Activated CD4-positive, alpha-beta T cell treated with anti-CD3 and anti-CD28 coated beads, Interleukin-2, amount 50 U/mL, for 16 hours (primary cell): Measurements from ENCODE around the gene PELI1.

Experiments
- DNase-seq: peaks from one replicate; pipeline ENCODE4 v3.0.0-alpha.2; 2020

The PELI1 gene

DNA sequence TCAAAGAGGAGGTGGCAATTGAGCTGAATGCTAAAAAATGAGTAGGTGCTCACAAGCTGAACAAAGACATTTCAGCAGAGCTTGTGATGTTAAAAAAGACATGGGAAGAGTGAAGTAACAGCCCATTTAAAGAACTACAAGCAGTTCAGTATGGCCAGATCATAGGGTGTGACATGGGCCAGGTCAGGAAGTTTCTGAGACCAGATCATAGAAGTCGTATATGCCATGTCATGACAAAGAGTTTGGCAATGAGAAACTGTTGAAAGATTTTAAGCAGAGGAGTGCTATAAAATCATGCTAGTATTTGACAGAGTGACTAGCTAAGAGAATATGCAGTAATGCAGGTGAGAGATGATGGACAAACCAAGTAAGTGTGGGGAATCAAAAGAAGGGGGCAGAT lies 7.3 kb upstream of the PELI1 start:
- DNase-seq, result no peak

DNA sequence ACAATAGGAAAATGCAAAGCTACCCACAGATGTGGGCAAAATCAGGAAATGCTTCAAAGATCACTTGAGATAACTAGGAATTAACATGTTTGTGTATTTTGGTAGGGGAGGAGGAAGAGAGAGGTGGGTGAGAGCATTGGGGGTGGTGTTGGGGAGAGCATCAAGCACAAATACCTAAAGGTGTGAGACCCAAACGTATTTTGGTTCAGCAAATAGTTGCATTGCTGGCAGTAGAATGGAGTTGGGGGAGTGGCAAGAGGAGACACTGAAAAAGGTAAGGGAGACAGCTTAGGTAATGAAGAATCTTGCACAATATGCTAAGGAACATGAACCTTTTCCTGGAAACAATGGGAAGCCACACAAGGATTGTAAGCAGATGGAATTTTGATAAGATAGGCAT lies 1.5 kb upstream of the PELI1 start:
- DNase-seq, result no peak

DNA sequence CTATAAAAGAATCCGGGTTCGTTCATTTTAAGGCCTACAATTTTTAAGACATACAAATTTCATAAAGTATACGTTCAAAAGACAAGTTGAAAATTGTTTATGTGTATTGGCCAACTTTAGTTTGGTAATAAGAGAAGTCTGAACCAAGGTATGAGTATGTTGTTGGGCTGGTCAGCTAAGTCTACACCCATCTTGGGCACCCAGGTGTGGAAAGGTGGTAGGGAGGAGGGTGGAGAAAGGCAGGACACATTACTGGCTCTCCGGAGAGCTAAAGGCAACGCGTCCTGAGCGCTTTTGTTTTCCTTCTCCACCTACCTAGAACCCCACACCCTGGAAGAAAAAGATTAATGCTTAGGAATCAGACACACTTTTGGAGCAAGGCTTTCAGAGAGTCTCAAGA lies 899 bp upstream of the PELI1 start:
- DNase-seq, result no peak

DNA sequence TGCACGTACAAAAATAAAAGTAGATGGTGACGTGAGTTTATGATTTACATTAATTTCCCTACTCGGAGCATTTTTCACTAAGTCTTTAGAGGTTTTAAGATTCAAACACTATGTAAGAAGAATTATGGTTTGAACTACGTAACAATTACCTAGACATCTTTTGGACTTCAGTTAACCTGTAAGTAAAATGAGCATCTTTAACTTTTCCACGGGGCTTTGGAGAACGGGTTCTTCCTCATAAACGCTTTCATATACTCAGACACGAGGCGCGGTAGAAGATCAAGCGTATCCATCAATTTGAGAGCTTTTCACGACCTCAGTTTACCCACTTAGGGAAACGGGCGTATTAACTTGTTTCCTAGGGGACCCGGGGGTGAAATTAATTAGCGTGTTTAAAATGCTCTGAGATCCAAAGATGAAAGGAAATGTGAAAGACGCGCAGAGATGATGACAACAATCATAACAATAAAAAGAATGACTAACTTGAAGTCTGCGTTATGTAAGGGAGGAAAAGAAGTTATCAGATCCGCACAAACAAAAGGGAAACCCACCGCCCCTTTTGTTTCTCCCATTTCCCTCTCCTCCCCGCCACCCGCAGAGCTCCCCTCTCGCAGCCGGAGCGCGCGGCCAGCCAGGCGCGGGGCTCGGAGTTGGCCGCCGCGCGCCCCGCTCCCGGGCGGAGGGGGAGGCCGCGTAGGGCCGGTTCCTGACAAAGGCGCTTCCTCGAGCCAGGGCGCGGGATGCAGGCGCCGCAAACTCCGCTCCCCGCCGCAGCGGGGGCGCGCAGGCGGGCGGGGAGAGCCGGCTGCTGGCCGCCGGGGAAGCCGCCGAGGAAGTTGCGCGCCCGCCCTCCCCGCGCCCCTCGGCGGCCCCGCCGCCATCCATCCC lies 807 bp downstream of the PELI1 start:
- DNase-seq, result peak; percentile 47

DNA sequence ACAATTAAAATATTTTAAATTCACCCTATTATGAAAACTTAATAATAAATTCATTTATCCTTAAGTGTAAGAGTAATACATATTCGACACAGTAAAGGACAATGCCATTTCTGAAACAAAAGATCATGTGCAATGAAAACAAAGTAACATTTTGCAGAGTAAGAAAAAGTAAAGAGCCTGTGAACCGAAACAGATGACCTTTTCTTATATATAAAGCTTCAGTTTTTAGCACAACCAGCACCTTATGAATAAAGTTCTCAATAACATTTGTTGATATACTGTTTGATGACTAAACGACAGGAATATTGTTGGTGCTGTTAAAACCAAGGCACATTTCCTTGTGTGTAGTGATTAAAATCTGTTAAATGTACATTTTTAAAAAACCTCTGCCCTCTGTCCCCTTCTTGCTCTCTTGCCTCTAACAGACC lies 1.5 kb downstream of the PELI1 start:
- peak; percentile 25 for DNase-seq

DNA sequence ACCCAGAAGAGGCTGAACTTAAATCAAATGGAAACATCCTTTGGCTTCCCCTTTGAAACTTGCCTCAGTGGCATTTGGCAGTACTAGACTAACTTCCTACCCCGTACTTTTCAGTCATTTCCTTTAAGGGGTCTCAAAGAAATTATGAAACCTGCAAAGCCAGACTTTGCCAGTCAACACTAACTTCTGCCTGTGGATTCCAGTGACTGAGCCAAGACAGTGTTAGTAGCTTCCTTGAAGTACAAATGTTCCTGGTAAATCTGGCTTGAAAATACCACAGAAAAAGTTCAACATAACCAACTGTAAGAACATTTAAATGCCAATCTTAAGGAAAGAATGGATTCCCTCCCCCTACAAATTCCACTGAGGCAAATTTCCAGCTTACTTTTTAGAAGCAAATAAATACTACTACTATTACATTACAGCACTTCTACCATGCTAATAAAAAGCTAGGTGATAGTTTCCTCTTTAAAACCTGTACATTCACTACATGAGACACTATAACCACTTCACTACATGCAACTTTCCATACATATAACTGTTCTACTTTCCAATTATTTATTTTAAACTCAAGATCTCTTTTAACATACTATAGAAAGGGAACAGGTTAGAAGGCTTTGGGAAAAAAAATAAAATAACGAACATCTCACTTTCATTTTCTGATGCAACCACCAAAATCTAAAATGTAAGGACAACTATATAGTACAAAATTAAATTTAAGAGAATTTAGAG lies 2.4 kb downstream of the PELI1 start:
- peak; percentile 39 for DNase-seq

DNA sequence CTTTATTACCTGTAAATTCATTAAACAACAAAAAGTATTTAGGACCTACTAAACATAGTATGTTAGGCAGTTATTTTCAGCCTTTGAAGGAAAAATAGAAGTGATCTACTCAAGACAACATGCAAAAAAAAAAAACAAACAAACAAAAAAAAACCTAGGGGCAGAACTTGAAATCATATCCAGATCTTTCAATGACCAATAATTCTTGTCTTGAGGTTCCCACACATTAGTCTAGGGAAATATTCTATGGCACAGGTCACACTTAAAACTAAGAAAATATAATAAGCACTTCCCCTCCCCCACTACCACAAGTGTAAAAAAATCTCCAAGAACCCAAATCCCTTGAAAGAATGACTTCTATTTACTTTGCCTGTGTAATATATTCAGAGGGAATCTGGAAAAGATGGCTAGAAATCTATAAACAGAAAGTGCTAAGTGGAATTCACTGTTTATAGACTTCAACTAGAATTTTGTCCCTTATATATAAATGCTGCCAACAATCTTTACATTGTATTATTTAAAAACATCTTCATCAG lies 3.5 kb downstream of the PELI1 start:
- no peak for DNase-seq

DNA sequence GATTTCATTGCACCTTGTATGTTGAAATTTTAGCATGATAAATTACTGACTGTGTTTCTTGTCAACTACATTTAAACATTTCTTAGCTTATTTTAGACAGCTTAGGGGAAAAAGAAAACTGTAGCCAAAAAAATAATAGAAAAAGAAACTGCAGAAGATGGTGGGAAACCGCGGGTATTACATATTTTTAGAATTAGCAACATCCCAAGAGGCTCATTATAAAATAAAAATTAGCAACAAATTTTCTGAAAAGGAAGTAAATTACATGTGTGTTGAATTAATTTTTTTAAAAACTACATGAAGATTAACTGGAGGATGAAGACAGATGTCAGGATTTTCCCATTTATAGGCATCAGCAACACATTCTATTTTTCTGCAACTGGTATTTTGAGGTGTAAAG lies 4.3 kb downstream of the PELI1 start:
- no peak for DNase-seq

DNA sequence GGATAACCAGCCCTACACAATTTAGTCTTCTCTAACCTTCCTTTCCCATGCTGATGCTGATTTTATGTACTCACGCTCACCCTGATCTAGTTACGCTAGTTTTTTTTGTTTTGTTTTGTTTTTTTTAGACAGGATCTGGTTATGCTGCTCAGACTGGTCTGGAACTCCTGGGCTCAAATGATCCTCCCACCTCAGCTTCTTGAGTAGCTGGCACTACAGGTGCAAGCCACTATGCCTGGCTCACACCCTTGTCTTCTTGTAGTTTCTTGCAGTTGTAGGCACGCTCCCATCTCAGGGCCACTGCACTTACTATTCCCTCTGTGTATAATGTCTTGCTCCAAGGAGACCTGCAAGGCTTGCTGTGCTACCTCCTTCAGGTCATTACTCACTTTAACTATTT lies 6.2 kb downstream of the PELI1 start:
- DNase-seq, result no peak

DNA sequence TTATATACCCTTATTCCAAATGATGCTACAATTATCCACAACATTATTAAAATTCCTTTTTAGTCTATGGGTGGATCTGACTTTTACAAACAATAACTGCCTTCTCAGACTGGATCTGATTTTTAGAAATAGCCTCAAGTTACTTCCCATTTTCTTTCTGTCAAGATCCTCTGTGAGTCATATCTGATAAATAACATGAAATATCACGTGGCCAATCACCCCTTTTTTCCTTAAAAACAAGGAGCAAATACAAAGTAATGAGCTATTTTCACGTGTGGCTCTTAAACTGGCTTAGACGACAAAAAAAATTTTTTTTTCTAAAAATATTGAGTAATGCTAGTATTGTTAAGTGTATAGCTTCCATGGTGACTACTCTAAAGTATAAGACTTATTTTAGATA lies 6.7 kb downstream of the PELI1 start:
- DNase-seq, result no peak

DNA sequence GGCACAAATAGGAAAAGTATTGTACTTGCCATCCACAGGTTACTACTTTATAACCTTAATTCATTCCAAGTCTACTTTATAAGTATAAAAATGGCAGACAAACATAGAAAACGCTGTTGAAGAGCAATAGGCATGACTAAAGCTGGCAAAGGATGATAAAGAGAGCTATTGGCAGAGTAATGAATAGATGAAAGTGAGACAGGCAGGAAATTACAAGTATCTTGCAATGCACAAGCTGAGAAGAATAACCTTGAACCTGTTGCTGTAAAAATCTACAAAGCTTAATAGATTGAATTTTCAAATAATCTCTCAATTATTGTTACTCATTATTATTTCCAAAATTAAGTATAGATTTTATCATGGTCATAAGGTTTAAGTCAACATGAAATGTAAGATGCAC lies 8.8 kb downstream of the PELI1 start:
- peak; percentile 34 for DNase-seq

DNA sequence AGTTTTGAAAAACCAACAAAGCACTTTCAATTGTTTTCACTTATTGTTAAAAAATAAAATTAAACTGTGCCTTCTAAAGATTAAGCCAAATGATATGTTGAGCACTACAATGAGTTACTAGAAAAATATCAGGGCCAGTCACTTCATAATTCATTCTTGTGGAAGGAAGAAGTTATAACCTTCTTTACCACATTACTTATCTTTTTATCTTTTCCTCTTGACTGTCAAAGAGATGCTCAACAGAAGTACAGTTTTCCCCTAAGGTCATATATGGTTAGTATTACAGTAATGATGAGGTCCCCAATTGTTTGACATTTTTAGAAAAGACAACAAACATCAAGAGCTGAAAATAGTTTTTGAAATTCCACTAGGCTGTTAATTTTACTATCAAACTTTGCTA lies 9.4 kb downstream of the PELI1 start:
- DNase-seq, result peak; percentile 25

DNA sequence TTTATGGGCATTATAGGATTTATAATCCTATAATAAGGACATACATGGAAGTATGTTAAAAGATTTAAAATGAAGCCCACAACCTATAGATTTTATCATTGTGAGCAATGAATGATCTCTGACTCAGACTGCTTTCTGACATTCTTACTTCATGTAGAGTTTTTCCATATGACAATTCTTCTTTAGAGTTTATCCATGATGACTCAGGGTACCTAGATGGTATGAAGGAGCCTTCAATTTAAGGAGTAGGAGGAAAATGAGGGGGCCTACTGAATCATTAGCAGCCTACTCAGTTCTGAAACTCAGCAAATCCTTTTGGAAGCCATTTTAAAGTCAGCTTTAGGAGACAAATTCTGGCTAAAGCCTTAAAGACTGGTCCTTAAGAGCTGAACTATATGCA lies 10.4 kb downstream of the PELI1 start:
- peak; percentile 53 for DNase-seq

DNA sequence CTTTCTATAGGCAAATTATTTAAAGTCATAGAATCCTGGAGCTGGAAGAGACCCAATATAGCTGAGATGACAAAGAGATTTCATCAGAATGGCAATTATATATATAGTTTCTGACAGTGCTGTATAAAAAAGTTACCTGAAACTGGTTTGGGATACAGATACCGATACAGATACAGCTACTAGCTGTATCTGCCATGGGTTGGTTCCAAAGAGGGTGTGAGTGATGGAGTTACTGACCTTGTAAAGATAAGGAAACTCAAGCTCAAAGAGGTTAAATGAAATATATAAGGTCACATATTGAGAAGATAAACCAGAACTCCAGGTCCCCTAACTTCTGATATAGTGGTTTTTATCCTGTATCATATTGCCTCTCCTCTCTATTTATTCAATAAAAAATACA lies 10.9 kb downstream of the PELI1 start:
- no peak for DNase-seq

DNA sequence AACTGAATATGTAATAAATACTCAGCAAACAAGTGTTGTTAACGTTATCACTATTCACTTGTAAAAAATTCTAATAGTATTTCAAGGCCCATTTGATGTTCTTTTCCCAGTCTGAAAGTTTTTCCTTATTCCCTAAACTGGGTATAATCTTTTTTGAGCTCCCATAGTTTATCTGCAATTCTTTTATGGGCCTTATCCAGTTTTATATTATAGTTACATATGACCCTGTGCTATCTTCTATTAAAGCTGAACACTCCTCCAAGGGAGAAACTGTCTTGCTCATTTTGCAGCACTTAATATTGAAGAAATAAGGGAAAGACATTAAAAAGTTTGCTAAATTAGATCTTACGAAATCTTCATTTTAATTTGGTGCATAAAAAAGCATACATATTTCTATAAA lies 13.9 kb downstream of the PELI1 start:
- no peak for DNase-seq

DNA sequence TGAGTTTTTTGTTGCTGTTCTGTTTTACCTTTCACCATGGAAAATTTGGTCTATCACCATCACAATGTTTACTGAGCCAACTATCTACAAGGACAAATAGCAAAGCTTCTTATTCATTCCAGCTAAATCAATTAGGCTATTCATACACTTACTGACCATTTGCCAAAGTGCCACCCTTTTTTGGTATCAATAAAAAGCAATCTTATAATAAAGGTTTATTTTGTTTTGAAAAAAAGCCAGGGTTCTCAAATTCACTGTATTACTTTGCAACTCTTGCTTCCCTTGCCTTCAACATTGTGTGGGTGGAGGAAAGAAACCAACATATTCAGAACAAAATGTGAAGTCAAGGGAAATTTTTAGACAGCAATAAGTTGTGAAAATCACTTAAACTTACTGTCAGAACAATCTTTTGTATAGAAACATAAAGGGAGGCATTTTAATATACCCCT lies 15.3 kb downstream of the PELI1 start:
- peak; percentile 42 for DNase-seq

DNA sequence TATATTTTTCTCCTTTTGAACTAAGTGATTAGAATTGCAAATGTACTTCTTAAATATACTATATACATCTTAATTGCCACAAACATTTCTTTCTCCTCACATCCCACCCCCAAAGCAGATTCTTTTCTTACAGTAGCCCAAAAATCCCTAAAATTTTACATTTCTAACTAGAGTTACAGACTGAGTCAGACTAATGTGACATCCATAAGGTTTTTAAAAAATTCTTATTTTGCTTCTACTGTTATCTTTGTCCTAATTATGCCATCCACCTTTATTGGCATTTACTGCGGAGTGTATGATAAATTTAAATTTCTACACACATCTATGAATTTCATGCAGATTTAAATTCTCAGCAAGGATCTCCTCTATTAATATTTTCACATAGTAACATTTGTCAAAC lies 15.8 kb downstream of the PELI1 start:
- DNase-seq, result no peak

DNA sequence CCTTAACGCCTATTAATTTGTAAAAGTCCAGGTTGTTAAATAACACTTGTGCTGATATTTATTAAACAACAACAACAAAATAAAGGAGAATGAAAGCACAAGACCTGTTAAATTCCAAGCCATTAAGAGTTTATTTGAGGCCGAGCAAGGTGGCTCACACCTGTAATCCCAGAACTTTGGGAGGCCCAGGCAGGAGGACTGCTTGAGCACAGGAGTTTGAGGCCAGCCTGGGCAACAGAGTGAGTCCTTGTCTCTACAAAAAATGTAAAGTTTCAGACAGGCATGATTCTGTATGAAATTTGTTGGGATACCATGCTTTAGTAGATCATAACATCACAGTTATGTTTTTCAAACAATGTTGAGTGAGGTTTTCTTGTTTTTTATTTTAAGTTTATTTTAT lies 17.1 kb downstream of the PELI1 start:
- no peak for DNase-seq

DNA sequence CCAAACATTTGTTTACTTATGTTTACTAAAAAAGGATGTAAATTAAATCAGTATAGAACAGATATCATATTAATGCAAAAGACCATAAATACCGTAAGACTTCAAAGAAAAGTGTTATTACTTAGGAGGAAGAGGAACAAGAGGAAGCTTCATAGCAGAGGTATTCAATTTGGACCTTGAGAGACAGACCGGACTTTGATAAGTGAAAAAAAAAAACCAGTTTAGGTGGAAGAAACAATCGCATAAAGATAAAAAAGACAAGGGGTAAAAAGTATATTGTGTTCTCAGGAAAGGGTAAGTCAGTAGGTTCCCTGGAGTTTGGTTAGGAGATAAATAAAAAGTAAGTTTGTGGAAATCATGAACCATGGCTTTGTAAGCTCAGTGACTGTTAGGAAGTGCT lies 17.6 kb downstream of the PELI1 start:
- no peak for DNase-seq

DNA sequence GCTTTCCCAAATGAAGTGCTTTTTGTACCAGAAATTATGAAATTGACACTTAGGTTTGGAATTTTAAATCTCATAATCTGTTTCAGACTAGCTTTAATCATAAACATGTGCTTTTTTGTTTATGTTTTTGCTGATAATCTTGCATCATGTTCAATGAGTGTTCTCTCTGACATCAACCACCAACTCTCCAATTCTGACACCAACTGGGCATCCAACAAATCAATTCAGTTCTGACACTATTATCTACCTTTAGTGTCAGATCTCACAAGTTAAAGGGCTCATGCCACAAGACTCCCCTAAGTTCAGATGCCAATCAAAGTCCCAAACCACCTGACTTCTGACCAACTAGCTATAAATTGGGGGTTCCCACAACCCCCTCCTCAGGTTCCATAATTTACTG lies 19.6 kb downstream of the PELI1 start:
- no peak for DNase-seq

DNA sequence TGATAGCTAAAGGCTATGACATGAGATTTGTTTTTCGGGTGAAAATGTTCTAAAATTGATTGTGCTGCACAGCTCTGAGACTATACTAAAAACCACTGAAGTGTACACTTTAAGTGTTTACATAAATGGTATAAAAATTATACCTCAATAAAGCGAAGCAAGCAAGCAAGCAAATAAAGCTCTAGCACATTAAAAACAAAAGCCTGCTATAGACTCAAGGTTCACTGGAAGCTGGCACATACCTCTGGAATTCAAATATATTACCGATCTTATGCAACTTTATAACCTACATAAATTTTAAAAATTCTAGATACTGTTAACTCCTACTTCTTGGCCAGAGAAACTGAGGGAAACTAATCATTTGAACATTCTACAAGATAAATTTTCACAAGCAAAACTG lies 20.1 kb downstream of the PELI1 start:
- DNase-seq, result no peak

DNA sequence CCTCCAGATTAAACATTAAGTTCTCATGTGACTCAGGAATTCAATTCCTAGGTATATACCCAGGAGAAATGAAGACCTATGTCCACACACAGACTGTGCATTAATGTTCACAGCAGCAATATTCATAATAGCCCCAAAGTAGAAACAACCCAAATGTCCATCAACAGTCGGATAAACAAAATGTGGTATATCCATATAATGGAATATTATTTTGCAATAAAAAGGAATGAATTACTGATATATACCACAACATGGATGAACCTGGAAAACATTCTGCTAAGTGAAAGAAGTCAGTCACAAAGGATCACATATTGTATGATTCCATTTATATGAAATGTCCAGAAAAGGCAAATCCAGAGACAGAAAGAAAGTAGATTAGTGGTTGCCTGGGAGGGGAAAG lies 20.5 kb downstream of the PELI1 start:
- no peak for DNase-seq

DNA sequence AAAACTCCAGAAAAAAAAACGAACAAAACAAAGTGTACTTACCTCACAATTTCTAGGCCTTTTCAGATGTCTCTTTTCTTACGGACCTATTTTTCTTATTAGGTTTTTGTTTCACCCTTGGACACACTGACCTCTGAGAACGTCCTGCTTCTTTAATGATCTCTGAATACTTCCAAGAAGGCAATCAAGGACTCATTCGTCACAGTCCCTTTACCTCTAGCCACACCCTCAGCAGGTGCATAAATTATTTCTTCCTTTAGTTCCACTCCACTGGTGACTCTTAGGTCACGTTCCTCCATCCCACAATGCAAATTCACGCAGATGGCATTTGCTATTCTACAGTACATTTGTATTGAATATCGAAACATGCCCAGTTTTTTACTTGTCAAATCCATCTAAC lies 21.9 kb downstream of the PELI1 start:
- no peak for DNase-seq

DNA sequence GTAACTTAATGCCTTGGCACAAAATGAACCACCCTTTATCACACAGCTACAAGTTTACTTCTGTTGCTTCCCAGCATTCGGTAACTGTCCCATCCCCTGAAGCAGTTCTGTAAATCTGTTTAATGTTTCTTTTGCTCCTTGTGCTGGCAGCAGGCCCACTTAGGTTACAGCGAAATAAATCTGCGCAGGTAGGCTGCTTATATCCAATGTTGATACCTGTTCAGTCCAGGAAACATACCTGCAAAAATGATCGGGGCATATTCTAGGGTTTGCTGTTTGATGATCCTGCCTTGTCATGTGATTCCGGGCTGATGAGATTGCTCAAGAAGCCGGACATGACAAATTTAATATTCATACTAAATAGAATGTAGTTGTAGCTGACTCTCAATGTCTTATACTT lies 23.3 kb downstream of the PELI1 start:
- no peak for DNase-seq
